ENCODE results near the gene CUEDC2. TPM values are rescaled to one million over a fixed set of nuclear protein-coding genes. Genes with fewer than 3 reads are reported as not detected.

CUEDC2 gene
- total and polyA plus RNA-seq, 7 experiments from 2014 or later = 27.0 to 69.0 (median 36.1) TPM

DNA sequence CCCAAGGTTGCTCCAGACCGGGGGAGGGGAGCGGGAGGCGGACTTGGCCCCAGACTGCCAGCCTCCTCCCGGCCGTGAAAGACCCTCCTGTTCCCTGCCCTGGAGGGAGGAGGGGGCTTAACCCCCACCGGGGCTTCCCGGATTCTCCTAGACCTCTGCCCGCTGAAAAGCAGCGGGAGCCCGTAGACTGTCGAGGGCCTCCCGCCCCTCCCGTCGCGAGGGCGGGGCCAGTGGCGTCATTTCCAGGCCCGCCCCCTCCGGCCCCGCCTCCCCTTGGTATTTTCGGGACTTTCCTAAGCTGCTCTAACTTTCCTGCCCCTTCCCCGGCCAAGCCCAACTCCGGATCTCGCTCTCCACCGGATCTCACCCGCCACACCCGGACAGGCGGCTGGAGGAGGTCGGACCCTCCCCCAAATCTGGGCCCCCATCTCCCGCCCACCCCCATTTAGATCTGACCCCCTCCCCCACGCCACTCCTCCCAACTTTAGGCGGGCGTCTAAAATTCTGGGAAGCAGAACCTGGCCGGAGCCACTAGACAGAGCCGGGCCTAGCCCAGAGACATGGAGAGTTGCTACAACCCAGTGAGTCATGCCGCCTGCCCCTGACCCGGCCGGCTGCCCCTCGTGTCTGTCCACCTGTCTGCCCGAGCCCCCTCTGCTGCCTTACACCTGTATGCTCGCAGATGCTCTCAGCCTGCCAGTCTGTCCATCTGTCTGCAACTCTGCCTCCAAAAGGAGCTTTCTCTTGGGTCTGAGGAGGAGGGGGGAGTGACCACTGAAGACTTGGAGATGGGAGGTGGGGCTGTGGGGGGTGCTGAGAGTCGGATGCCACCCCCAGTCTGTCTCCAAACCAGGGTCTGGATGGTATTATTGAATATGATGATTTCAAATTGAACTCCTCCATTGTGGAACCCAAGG, 36.7 kb downstream of the CUEDC2 start, which contains the start of gene NFKB2:
Gene NFKB2 (plus strand): TSS at position 306 of the 917 bp plus-strand sequence. CDS start 255 bp downstream, at position 561.
- no peaks in the 10 kb centered on the region for H3K27me3 ChIP-seq (ENCODE audit: control insufficient read depth in 2 of 2, insufficient read depth in 2 of 2, low read length in 2 of 2)
- Mint-ChIP-seq H3K36me3 (peaks cover 0 to 41% (median 4%) of the 10 kb centered on the region in 5 donors), H3K27ac (peak within 1 kb of the TSS; percentile 94 to 100 (median 100)), H3K4me3 (peak within 1 kb of the TSS; percentile 92 to 99 (median 96)), H3K27me3 (peaks cover 0 to 4% (median 0%) of the 10 kb centered on the region in 5 donors), H3K9me3 (no peaks in the 10 kb centered on the region), H3K4me1 (peaks cover 20 to 55% (median 46%) of the 10 kb centered on the region in 7 donors)
- H3K4me3 ChIP-seq (ENCODE audit: low read length) = peak within 1 kb of the TSS; percentile 78
- ATAC-seq (peak; percentile 61), DNase-seq (peak; percentile 87 to 95 (median 91))
- peaks cover 0 to 32% (median 9%) of the 10 kb centered on the region in 3 experiments for H3K36me3 ChIP-seq (ENCODE audit: control insufficient read depth in 2 of 3, insufficient read depth in 3 of 3, low read length in 3 of 3)
- no peaks in the 10 kb centered on the region for H3K9me3 ChIP-seq (ENCODE audit: control insufficient read depth in 2 of 3, low read length in 3 of 3)
- ChIA-PET CTCF (interaction anchor here (1.3 to 6.0 kb wide), 9 partner anchors 26 to 188 kb away, joined by 3 to 40 read pairs (median 5); partner anchors contain the start of genes ACTR1A and FBXL15), POLR2A (interaction anchor here (0.7 to 9.0 kb wide), 16 partner anchors 9 to 251 kb away, joined by 3 to 90 read pairs (median 5); partner anchors contain the start of genes ACTR1A, C10orf95, CUEDC2 and FBXL15)
- intact Hi-C loops (cut with micrococcal nuclease) = loop anchor here (1.0 to 10.0 kb wide), 11 partner anchors 14 to 1729 kb away; partner anchors contain the start of genes ARL3 (in 1 of the 2), FBXL15 (in 1 of the 2), NOLC1 (in 1 of the 2) and PPRC1 (in 1 of the 2)
- peak within 1 kb of the TSS; percentile 100 for H3K27ac ChIP-seq (ENCODE audit: low read depth, low read length)
- peaks cover 25 to 31% of the 10 kb centered on the region in 2 donors for H3K4me1 ChIP-seq (ENCODE audit: control insufficient read depth in 2 of 2, insufficient read depth in 2 of 2, low read length in 2 of 2)

GRCh38 chr10:102394801-102395399, 37.5 kb downstream of the CUEDC2 start:
- Histone ChIP-seq H3K27ac (ENCODE audit: low read depth, low read length) (peak overlapping the region; percentile 100), H3K27me3 (ENCODE audit: control insufficient read depth in 2 of 2, insufficient read depth in 2 of 2, low read length in 2 of 2) (no peaks in the 10 kb centered on the region), H3K36me3 (ENCODE audit: control insufficient read depth in 2 of 3, insufficient read depth in 3 of 3, low read length in 3 of 3) (peaks cover 0 to 26% (median 9%) of the 10 kb centered on the region in 3 experiments), H3K4me1 (ENCODE audit: control insufficient read depth in 2 of 2, insufficient read depth in 2 of 2, low read length in 2 of 2) (peaks cover 20 to 27% of the 10 kb centered on the region in 2 donors), H3K9me3 (ENCODE audit: control insufficient read depth in 2 of 3, low read length in 3 of 3) (no peaks in the 10 kb centered on the region), H3K4me3 (ENCODE audit: low read length) (peak overlapping the region; percentile 78)
- Mint-ChIP-seq H3K27ac (peak overlapping the region; percentile 94 to 100 (median 100)), H3K36me3 (peaks cover 0 to 35% (median 4%) of the 10 kb centered on the region in 5 donors), H3K27me3 (peaks cover 0 to 4% (median 0%) of the 10 kb centered on the region in 5 donors), H3K4me1 (peaks cover 20 to 50% (median 45%) of the 10 kb centered on the region in 7 donors), H3K9me3 (no peaks in the 10 kb centered on the region), H3K4me3 (peak overlapping the region; percentile 92 to 99 (median 96))
- intact Hi-C loops (cut with micrococcal nuclease) = loop anchor here (1.0 to 10.0 kb wide), 29 partner anchors 9 to 1730 kb away; partner anchors contain the start of genes ACTR1A (in 2 of the 2), ARL3 (in 2 of the 2), CUEDC2 (in 2 of the 2) and GBF1 (in 2 of the 2)
- DNase-seq = peak in 1 of 9 donors; percentile 82
- POLR2A ChIA-PET = interaction anchor here (0.6 to 9.0 kb wide), 16 partner anchors 16 to 252 kb away, joined by 3 to 90 read pairs (median 5); partner anchors contain the start of genes ACTR1A, C10orf95, CUEDC2 and FBXL15
- CTCF ChIA-PET = interaction anchor here (1.3 to 6.0 kb wide), 8 partner anchors 27 to 189 kb away, joined by 3 to 40 read pairs (median 5); partner anchors contain the start of genes ACTR1A and FBXL15
- ATAC-seq = peak; percentile 9

- CTCF ChIA-PET = interaction anchor here (0.7 to 6.0 kb wide), 14 partner anchors 9 to 271 kb away, joined by 3 to 40 read pairs (median 5); partner anchors contain the start of genes ACTR1A and FBXL15
- Histone ChIP-seq H3K4me3 (ENCODE audit: low read length) (peak overlapping the region; percentile 78), H3K36me3 (ENCODE audit: control insufficient read depth in 2 of 3, insufficient read depth in 3 of 3, low read length in 3 of 3) (peaks cover 0 to 26% (median 9%) of the 10 kb centered on the region in 3 experiments), H3K27ac (ENCODE audit: low read depth, low read length) (peak overlapping the region; percentile 100), H3K27me3 (ENCODE audit: control insufficient read depth in 2 of 2, insufficient read depth in 2 of 2, low read length in 2 of 2) (no peaks in the 10 kb centered on the region), H3K4me1 (ENCODE audit: control insufficient read depth in 2 of 2, insufficient read depth in 2 of 2, low read length in 2 of 2) (peaks cover 16 to 24% of the 10 kb centered on the region in 2 donors), H3K9me3 (ENCODE audit: control insufficient read depth in 2 of 3, low read length in 3 of 3) (no peaks in the 10 kb centered on the region)
- peak; percentile 96 to 100 (median 99) for DNase-seq
- Mint-ChIP-seq H3K27ac (peak overlapping the region; percentile 94 to 100 (median 100)), H3K4me3 (peak overlapping the region; percentile 92 to 99 (median 96)), H3K36me3 (peaks cover 0 to 30% (median 4%) of the 10 kb centered on the region in 5 donors), H3K27me3 (peaks cover 0 to 4% (median 0%) of the 10 kb centered on the region in 5 donors), H3K9me3 (no peaks in the 10 kb centered on the region), H3K4me1 (peaks cover 20 to 45% (median 39%) of the 10 kb centered on the region in 7 donors)
- ATAC-seq = peak; percentile 83
- POLR2A ChIA-PET = interaction anchor here (0.6 to 9.0 kb wide), 19 partner anchors 8 to 252 kb away, joined by 3 to 90 read pairs (median 4); partner anchors contain the start of genes ACTR1A, C10orf95, CUEDC2 and FBXL15
- intact Hi-C loops (cut with micrococcal nuclease) = loop anchor here (1.0 to 10.0 kb wide), 25 partner anchors 10 to 1731 kb away; partner anchors contain the start of genes ACTR1A (in 2 of the 2), ARL3 (in 2 of the 2), CUEDC2 (in 2 of the 2) and GBF1 (in 2 of the 2)
These were observed 38.1 kb downstream of the CUEDC2 start for GRCh38 chr10:102394079-102394800.

- H3K9me3 Mint-ChIP-seq = no peaks in the 10 kb centered on the region
- H3K4me3 ChIP-seq (ENCODE audit: low read length) = peak overlapping the region; percentile 78
- no peaks in the 10 kb centered on the region for H3K27me3 ChIP-seq (ENCODE audit: control insufficient read depth in 2 of 2, insufficient read depth in 2 of 2, low read length in 2 of 2)
- ATAC-seq (no peak), DNase-seq (no peak)
- peaks cover 0 to 23% (median 9%) of the 10 kb centered on the region in 3 experiments for H3K36me3 ChIP-seq (ENCODE audit: control insufficient read depth in 2 of 3, insufficient read depth in 3 of 3, low read length in 3 of 3)
- POLR2A ChIA-PET = interaction anchor here (0.6 to 9.0 kb wide), 12 partner anchors 9 to 242 kb away, joined by 3 to 90 read pairs (median 4); partner anchors contain the start of genes C10orf95, CUEDC2 and FBXL15
- H3K27me3 Mint-ChIP-seq = peaks cover 0 to 4% (median 0%) of the 10 kb centered on the region in 5 donors
- H3K4me1 Mint-ChIP-seq = peaks cover 17 to 41% (median 35%) of the 10 kb centered on the region in 7 donors
- CTCF ChIA-PET = interaction anchor here (0.6 to 6.0 kb wide), 14 partner anchors 9 to 270 kb away, joined by 3 to 40 read pairs (median 5); partner anchors contain the start of genes ACTR1A and FBXL15
- H3K36me3 Mint-ChIP-seq = peaks cover 0 to 29% (median 4%) of the 10 kb centered on the region in 5 donors
- H3K27ac Mint-ChIP-seq = peak overlapping the region; percentile 94 to 100 (median 100)
- no peaks in the 10 kb centered on the region for H3K9me3 ChIP-seq (ENCODE audit: control insufficient read depth in 2 of 3, low read length in 3 of 3)
- peak overlapping the region; percentile 92 to 99 (median 96) for H3K4me3 Mint-ChIP-seq
- peak overlapping the region; percentile 100 for H3K27ac ChIP-seq (ENCODE audit: low read depth, low read length)
- intact Hi-C loops (cut with micrococcal nuclease) = loop anchor here (1.0 to 10.0 kb wide), 25 partner anchors 11 to 1731 kb away; partner anchors contain the start of genes ACTR1A (in 2 of the 2), ARL3 (in 2 of the 2), CUEDC2 (in 2 of the 2) and GBF1 (in 2 of the 2)
- peaks cover 16 to 19% of the 10 kb centered on the region in 2 donors for H3K4me1 ChIP-seq (ENCODE audit: control insufficient read depth in 2 of 2, insufficient read depth in 2 of 2, low read length in 2 of 2)
These were observed 38.8 kb downstream of the CUEDC2 start for GRCh38 chr10:102393411-102394078.

Measured in naive thymus-derived CD4-positive, alpha-beta T cell (primary cell).